NCI-H82 treated with DMSO at 0.1 percent for 48 hours (cell line): Measurements from ENCODE around the gene KY.

Source experiments
- DNase-seq: peaks from one replicate; lab custom pipeline; 2025; ENCODE audit not compliant: unreplicated experiment; lab: John Stamatoyannopoulos, UW

KY gene

GRCh38 chr3:134672571-134672970 is 21.7 kb upstream of the KY start:
- no peak for DNase-seq

- DNase-seq, result no peak
Observed at GRCh38 chr3:134667956-134668355, 17.1 kb upstream of the KY start.

GRCh38 chr3:134667406-134667805 is 16.6 kb upstream of the KY start:
- no peak for DNase-seq

GRCh38 chr3:134666885-134667284 is 16.1 kb upstream of the KY start:
- no peak for DNase-seq

- DNase-seq, result no peak
Observed at GRCh38 chr3:134666466-134666865, 15.6 kb upstream of the KY start.

- DNase-seq, result no peak
Observed at GRCh38 chr3:134666052-134666451, 15.2 kb upstream of the KY start.

GRCh38 chr3:134665243-134665642 is 14.4 kb upstream of the KY start:
- DNase-seq, result no peak

GRCh38 chr3:134663721-134664456 is 13.1 kb upstream of the KY start:
- DNase-seq, result no peak

- no peak for DNase-seq
Observed at GRCh38 chr3:134660046-134660441, 9.2 kb upstream of the KY start.

- DNase-seq, result no peak
Observed at GRCh38 chr3:134659391-134660045, 8.7 kb upstream of the KY start.

- DNase-seq, result no peak
Observed at GRCh38 chr3:134658555-134658954, 7.7 kb upstream of the KY start.

- DNase-seq, result no peak
Observed at GRCh38 chr3:134656211-134656800, 5.5 kb upstream of the KY start.

- no peak for DNase-seq
Observed at GRCh38 chr3:134655706-134656105, 4.9 kb upstream of the KY start.

- DNase-seq, result no peak
Observed at GRCh38 chr3:134654031-134654430, 3.2 kb upstream of the KY start.

- DNase-seq, result no peak
Observed at GRCh38 chr3:134652886-134653630, 2.2 kb upstream of the KY start.

- no peak for DNase-seq
Observed at GRCh38 chr3:134652409-134652831, 1.6 kb upstream of the KY start.

GRCh38 chr3:134651347-134652041 is 672 bp upstream of the KY start:
- no peak for DNase-seq

GRCh38 chr3:134649106-134649705 is 1.6 kb downstream of the KY start:
- no peak for DNase-seq

GRCh38 chr3:134647902-134648760 is 2.7 kb downstream of the KY start:
- DNase-seq, result no peak

GRCh38 chr3:134646086-134646485 is 4.7 kb downstream of the KY start:
- no peak for DNase-seq
